ENCODE data around the gene MGAT2.
"Not testable (repeated sequence)": the region's sequence is repeated elsewhere in the genome, so short reads cannot be mapped to it uniquely, and the experiment has no call there.

MGAT2 gene

DNA sequence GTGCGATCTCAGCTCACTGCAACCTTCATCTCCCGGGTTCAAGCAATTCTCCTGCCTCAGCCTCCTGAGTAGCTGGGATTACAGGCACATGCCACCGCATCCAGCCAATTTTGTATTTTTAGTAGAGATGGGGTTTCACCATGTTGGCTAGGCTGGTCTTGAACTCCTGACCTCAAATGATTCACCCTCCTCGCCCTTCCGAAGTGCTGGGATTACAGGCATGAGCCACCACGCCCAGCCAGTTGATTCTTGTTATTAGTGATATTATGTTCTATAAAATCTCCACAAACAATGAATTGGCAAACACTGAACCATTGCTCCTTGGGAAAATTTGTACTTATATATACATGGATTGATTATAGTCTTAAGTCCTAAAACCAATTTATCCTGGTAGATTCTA lies 36.9 kb downstream of the MGAT2 start:
- not testable (repeated sequence) for DNase-seq (ENCODE audit: low spot score)

DNA sequence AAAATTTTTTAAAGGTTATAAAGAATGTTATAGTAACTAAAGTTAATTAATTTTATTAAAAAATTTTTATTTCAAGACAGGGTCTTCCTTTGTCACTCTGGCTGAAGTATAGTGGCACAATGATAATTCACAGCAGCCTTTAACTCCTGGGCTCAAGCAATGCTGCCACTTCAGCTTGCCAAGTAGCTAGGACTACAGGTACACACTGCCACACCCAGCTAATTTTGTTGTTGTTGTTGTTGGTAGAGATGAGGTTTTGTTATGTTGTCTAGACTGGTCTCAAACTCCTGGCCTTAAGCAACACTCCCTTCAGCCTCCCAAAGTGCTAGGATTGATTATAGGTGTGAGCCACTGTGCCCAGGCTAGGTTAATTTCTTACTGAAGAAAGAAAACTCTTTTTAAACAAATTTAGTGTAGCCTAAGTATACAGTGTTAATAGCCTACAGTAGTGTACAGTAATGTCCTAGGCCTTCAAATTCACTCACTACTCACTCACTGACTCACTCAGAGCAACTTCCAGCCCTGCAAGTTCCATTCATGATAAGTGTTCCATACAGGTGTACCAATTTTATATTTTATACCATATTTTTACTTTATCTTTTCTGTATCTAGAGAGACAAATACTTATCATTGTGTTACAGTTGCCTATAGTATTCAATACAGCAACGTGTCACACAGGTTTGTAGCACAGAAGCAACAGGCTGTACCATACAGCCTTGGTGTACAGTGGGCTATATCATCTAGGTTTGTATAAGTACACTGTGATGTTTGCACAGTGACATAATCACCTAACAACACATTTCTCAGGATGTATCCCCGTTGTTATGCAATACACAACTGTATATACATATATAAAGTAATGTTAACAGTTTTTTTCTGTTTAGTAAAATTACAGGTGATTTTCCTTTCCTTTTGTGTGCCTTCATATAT lies 39.2 kb downstream of the MGAT2 start:
- DNase-seq (ENCODE audit: low spot score), result no peak

DNA sequence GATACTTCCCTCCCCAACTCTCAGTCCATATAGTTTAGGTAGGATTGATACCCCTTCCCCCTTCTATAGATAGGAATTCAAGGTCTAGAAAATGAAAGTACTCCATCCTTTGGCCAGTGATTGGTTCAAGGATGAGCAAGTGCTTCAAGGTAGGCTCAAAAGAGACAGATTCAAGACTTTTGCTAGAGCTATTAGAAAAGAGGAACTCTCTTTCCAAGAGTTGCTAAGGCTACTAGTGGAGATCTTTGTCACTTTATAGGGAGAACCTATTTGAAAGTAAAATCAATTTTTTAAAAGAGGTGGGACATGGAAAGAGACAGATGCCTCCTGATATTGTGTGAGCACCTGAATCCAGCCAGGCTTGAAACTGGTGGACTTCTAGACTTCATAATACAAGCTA lies 49.9 kb downstream of the MGAT2 start:
- no peak for DNase-seq (ENCODE audit: low spot score)

Data from globus pallidus (tissue), 1 donor.